Epidermal melanocyte (primary cell): ENCODE data around the gene RIIAD1.
A peak's percentile ranks its signal among the peaks of the same experiment; 100 is the strongest.

Source experiments
- DNase-seq: peaks from one replicate; pipeline ENCODE4 v3.0.0; 2011; ENCODE audit warnings: low spot score; ENCODE audit not compliant: insufficient read length

RIIAD1 gene

DNA sequence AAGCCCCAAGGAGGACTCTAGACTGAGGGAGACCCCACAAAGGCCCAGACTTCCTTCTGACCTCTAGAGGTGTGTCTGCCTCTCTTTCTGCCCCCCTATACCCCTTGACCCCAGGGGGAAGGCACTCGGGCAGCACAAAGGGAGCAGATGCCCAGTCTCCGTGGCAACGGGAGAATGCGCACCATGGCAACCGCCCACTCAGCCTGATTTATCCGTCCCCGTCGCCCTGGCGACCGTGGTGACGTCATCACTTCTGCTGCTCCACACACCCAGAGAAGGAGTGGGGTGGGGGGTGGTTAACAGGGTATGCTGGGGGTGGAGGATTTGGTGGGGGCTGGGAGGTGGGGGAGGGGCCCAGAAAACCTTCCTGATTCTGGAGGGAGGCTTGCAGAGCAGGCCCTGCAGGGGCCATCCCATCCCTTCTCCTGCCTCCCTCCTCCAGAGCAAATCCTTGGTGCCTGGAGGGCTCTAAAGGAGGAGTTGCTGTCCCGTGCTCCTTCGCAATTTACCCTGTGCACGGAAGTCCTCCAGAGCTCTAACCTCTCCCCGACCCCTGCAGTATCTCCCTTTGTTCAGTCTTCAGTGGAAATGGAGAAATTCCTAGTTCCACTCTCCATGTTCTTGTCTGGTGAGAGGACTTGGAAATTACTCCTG lies 11.0 kb upstream of the RIIAD1 start:
- DNase-seq, result no peak

GRCh38 chr1:151711044-151711800 lies 10.1 kb upstream of the RIIAD1 start:
- no peak for DNase-seq

GRCh38 chr1:151711951-151712350 lies 9.4 kb upstream of the RIIAD1 start:
- DNase-seq, result no peak

DNA sequence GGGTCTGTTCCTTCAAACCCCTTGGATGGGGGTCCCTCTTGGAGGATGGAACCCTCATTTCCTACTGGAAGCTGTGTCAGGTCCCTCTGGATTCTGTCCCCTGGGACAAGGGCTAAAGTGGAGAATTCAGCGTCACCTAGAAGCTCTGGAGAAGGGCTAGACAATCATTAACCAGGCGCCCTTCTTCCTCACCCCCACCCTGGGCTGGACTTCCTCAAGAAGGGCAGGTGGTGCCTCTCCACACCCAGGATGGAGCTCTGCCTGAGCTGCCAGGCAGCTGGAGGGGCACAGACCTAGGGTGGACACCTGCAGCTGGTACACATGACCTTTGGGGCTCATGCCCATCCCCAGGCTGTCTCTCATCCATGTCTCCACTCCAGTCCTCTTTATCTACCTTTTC lies 8.3 kb upstream of the RIIAD1 start:
- no peak for DNase-seq

DNA sequence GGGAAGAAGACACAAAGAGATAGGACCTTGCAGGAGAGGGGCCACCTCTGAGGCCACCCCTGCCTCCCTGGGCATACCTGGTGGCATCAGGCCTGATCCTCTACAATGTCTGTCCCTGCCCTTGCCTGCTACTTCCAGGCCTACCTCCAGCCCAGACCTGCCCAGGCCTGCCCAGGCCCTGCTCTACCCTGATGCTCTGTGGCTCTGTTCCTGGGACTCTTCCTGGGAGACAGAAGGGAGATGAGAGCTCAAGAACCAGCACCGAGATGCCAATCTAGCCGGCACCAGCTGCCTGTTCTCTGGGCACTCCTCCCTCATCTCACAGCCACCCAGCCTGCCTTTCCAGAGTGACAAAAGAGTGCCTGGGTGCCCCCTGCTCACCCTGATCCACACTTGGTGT lies 7.4 kb upstream of the RIIAD1 start:
- no peak for DNase-seq

GRCh38 chr1:151714820-151715725 lies 6.2 kb upstream of the RIIAD1 start:
- DNase-seq, result no peak

- DNase-seq, result no peak
Measured at GRCh38 chr1:151715726-151716404, 5.5 kb upstream of the RIIAD1 start.

DNA sequence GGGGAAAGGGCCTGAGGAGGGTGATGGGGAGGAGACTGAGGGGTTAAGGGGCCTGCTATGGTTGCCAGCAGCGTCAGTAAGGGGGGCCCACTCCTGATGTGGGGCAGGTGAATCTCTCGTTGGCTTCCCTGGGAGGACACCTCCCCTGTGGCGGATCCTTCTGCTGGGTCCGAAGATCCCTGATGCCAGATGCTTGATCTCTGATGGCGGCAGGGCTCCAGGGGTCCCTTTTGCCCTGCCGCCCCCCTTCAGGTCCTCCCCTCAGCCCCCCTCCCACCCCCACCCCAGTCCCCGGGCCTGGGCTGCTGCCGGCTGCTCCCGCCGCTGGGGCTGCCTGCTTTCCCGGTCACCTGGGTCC lies 4.9 kb upstream of the RIIAD1 start:
- no peak for DNase-seq

- no peak for DNase-seq
Measured at GRCh38 chr1:151716771-151717631, 4.3 kb upstream of the RIIAD1 start, which contains the start of gene CELF3. Gene CELF3, minus strand, starts transcription at chr1:151716803. Its CDS starts 783 bp downstream, at chr1:151716020.

DNA sequence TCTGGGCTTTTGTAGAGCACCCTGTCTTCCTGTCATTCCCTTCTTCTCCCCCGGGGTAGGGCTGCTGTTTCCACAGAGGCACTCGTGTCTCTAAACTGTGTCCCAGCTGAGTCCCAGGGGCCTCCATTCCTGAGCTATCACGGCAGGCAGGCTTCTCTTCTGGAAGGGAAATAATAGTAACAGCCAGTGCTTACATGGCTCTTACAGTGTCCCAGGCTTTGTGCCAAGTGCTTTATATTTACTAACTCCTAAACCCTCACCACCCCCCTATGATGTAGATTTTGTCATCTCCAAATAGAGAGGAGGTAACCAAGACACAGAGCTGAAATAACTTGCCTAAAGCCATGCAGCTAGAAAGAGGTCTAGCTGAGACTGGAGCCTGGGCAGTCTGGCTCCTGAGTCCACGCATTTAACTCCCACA lies 3.3 kb upstream of the RIIAD1 start:
- DNase-seq, result peak; percentile 4

GRCh38 chr1:151718666-151719065 lies 2.7 kb upstream of the RIIAD1 start:
- no peak for DNase-seq

DNA sequence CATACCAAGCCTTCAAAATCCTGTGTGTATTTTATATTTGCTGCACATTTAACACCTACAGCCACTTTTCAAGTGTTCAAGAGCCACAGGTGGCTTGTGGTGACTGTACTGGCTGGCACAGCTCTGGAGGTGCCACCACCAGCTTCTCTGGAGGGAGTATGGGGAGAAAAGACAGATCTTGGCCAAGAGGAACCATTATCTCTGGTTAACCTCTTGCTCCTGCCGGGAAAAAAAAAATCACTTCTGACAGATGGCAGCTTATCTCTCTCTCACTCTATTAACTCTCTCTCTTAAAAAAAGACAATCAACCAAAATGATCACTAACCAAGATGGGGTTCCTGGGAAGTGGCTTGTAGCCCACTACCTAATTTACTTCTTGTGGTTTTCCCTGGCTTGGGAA lies 1.2 kb upstream of the RIIAD1 start:
- no peak for DNase-seq

GRCh38 chr1:151720554-151720953 lies 768 bp upstream of the RIIAD1 start:
- DNase-seq, result peak; percentile 70

DNA sequence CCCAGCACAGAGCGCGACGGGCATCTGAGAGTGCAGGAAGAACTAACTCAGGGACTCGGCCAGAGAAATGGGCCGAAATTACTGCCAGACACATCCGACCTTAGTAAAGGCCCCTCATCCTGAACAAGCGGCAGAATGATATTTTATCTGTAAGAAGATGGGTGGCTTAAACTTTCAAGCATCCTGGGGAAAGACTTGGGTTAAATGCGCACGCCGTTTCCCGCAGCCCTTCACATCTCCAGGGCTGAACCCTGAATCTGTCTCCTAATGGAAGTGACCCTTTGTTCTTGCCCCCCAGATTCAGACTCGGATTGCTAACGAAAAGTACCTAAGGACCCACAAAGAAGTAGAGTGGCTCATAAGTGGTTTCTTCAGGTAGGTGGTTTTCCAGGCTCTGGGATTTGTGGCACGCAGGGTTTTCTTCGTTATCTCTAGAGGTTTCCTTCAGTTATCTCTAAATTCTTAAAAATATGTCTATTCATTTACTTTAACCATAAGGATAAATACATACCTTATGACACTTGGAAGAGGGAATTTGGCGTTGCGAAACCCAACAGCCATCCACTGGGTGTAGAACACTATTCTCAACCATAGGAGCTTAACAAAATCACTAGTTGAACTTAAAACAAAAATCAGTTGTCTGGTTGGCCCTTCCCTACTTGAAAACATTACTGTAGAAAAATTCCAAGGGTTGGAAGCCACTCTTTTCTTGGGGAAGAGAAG lies 627 bp downstream of the RIIAD1 start:
- DNase-seq, result peak; percentile 8

GRCh38 chr1:151723726-151724370 lies 2.5 kb downstream of the RIIAD1 start:
- DNase-seq, result peak; percentile 10

DNA sequence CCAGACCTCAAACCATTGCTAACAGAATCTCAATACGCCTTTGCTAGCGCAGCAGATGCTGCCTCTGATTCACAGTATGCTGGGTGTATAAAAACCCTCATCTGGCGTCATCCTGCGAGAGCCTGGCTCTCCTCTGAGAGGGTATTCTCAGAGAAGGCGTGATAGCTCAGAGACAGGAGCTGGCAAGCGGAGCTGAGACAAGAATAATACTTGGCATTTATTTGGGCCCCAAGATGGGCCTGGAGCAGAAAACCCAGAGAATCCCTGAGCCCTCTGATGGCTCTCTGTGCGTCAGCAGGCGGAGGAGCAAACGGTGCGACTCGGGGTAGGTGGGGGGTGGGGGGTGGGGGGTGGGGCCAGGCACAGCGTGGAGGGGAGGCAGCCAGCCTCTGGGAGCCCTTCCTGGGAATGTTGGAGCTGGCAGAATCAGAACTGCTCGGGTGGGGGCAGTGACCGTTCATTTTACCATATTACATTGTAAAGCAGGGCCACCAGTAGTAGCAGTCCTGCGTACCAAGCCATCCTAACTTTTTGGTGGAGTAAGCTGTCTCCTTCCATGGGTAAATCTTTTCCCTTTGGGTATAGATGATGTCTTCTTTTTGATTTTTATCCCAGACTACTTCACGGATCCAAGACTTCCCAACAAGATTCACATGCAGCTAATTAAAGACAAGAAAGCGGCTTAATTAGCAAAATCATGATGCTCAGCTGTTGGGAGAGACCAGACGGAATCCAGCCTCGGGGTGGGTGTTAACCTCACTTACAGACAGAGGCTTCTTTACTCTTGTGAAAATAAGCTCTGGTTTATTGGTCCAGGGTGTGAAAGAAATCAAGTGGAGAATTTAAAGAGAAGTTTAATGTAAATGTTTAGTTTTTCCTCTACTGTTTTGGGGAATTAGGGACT lies 7.1 kb downstream of the RIIAD1 start:
- no peak for DNase-seq

GRCh38 chr1:151729157-151729965 lies 8.0 kb downstream of the RIIAD1 start:
- no peak for DNase-seq

GRCh38 chr1:151729966-151730291 lies 8.6 kb downstream of the RIIAD1 start:
- no peak for DNase-seq
